HG03064 (cell line): ENCODE data around the gene FRMD4A.
"Not testable (repeated sequence)": the region's sequence is repeated elsewhere in the genome, so short reads cannot be mapped to it uniquely, and the experiment has no call there.

ENCODE experiments used
- ATAC-seq: cut with Tn5 transposase; IDR thresholded peaks from one replicate; pipeline ENCODE4 v1.9.1; 2021; ENCODE audit warnings: low read depth; ENCODE audit not compliant: unreplicated experiment

The FRMD4A gene

GRCh38 chr10:13899941-13900340 lies 430.8 kb downstream of the FRMD4A start:
- ATAC-seq: no peak

GRCh38 chr10:13896146-13896545 lies 434.6 kb downstream of the FRMD4A start:
- ATAC-seq: not testable (repeated sequence)

GRCh38 chr10:13894412-13895093 lies 436.2 kb downstream of the FRMD4A start:
- no peak for ATAC-seq

GRCh38 chr10:13893926-13894325 lies 436.8 kb downstream of the FRMD4A start:
- ATAC-seq: no peak

GRCh38 chr10:13892871-13893270 lies 437.9 kb downstream of the FRMD4A start:
- ATAC-seq: no peak

GRCh38 chr10:13892001-13892491 lies 438.7 kb downstream of the FRMD4A start:
- no peak for ATAC-seq

- no peak for ATAC-seq
These were observed 439.4 kb downstream of the FRMD4A start for GRCh38 chr10:13891128-13892000.

- ATAC-seq: no peak
These were observed 440.2 kb downstream of the FRMD4A start for GRCh38 chr10:13890233-13891127.

- no peak for ATAC-seq
These were observed 443.0 kb downstream of the FRMD4A start for GRCh38 chr10:13887761-13888160.

GRCh38 chr10:13885238-13885990 lies 445.3 kb downstream of the FRMD4A start:
- ATAC-seq: no peak

- no peak for ATAC-seq
These were observed 446.9 kb downstream of the FRMD4A start for GRCh38 chr10:13883636-13884444.

- ATAC-seq: no peak
These were observed 448.5 kb downstream of the FRMD4A start for GRCh38 chr10:13882119-13882711.

- ATAC-seq: no peak
These were observed 450.0 kb downstream of the FRMD4A start for GRCh38 chr10:13880760-13881159.

- no peak for ATAC-seq
These were observed 453.4 kb downstream of the FRMD4A start for GRCh38 chr10:13877154-13877909.

GRCh38 chr10:13873196-13873595 lies 457.5 kb downstream of the FRMD4A start:
- ATAC-seq: no peak

GRCh38 chr10:13872411-13872810 lies 458.3 kb downstream of the FRMD4A start:
- ATAC-seq: no peak

GRCh38 chr10:13871776-13872175 lies 458.9 kb downstream of the FRMD4A start:
- no peak for ATAC-seq

- no peak for ATAC-seq
These were observed 459.7 kb downstream of the FRMD4A start for GRCh38 chr10:13871011-13871410.
